Cardiac fibroblast (primary cell): ENCODE results near the gene IKBIP.
A peak's percentile ranks its signal among the peaks of the same experiment; 100 is the strongest.

Experiments used
- DNase-seq, 2 donors: peaks; one replicate each; pipeline versions ENCODE4 v3.0.0 to v3.0.0-alpha.2; 2010; ENCODE audit warnings: low read depth in 2 of 2
- H3K4me3 ChIP-seq, 2 donors: replicated peaks in 1 of 2; 1 replicate in 1 of 2; 2 replicates in 1 of 2; pipeline ENCODE4 v1.5.1; 2011; ENCODE audit warnings: low read depth in 2 of 2, low read length in 2 of 2, mild to moderate bottlenecking in 2 of 2, moderate library complexity in 1 of 2
- TF ChIP-seq, protein P1 (sequence below): IDR thresholded peaks from one replicate; pipeline ENCODE4 v1.5.1; 2011; ENCODE audit warnings: low read depth, mild to moderate bottlenecking, low read length, inconsistent platforms

The IKBIP gene, protein sequence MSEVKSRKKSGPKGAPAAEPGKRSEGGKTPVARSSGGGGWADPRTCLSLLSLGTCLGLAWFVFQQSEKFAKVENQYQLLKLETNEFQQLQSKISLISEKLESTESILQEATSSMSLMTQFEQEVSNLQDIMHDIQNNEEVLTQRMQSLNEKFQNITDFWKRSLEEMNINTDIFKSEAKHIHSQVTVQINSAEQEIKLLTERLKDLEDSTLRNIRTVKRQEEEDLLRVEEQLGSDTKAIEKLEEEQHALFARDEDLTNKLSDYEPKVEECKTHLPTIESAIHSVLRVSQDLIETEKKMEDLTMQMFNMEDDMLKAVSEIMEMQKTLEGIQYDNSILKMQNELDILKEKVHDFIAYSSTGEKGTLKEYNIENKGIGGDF

DNA sequence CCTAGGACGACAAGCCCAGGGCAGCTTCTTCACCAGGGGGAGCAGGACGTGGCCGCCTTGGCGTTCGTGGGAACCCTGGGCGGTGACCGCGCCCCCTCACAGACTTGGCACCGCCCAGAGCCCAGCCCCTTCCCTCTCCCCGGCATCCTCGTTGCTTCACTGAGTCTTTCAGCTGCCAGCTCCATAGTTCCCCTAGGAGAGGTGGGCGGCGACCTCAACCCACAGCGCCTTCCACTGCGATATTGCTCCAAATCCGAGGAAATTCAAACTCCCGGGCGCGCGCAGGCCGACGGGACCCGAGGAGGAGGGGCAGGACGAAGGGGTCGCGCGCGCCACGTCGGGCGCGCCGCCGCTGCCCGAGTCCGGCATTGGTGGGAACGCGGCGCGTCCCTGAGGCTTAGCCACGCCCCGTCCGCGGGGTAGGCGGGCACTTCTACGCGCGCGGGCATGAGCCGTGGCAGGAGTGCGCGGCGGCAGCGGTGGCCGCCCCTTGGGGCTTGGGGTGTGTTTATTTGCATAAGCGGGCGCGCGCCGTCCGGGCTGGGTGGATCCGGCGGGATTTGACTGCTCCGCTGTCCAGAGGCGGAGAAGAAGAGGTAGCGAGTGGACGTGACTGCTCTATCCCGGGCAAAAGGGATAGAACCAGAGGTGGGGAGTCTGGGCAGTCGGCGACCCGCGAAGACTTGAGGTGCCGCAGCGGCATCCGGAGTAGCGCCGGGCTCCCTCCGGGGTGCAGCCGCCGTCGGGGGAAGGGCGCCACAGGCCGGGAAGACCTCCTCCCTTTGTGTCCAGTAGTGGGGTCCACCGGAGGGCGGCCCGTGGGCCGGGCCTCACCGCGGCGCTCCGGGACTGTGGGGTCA, at the start of gene IKBIP, which contains the start of gene APAF1:
Gene IKBIP, minus strand, starts transcription at position 77 of the 860 bp plus-strand sequence. CDS start 87 bp downstream, outside the sequence.
Gene APAF1, plus strand, starts transcription at position 579 of the 860 bp plus-strand sequence. CDS start 3,070 bp downstream, outside the sequence.
- peak within 1 kb of the TSS; percentile 96 to 98 for H3K4me3 ChIP-seq
- TF ChIP-seq, protein P1, sequence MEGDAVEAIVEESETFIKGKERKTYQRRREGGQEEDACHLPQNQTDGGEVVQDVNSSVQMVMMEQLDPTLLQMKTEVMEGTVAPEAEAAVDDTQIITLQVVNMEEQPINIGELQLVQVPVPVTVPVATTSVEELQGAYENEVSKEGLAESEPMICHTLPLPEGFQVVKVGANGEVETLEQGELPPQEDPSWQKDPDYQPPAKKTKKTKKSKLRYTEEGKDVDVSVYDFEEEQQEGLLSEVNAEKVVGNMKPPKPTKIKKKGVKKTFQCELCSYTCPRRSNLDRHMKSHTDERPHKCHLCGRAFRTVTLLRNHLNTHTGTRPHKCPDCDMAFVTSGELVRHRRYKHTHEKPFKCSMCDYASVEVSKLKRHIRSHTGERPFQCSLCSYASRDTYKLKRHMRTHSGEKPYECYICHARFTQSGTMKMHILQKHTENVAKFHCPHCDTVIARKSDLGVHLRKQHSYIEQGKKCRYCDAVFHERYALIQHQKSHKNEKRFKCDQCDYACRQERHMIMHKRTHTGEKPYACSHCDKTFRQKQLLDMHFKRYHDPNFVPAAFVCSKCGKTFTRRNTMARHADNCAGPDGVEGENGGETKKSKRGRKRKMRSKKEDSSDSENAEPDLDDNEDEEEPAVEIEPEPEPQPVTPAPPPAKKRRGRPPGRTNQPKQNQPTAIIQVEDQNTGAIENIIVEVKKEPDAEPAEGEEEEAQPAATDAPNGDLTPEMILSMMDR = no peak
- DNase-seq = peak; percentile 96 to 97

DNA sequence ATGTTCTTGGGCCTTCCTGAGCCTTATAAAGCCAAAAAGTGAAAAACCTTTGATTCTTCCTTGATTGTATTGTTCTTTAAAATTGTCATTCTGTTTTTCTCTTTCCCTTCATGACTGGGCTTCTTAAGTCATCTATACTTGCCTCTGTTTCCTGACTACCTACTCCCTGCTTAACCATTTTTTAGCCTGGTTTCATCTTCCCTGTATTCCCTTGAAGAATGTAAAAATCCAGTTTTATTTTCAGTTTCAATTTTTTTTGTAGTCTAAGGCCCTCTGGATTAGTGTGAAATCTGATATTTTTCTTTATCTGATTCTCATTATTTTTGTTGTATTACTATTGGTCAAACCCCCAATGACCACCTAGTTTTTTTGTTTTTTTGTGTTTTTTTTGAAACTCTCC, 46.8 kb upstream of the IKBIP start:
- TF ChIP-seq, protein P1 = no peak
- no peak for DNase-seq

DNA sequence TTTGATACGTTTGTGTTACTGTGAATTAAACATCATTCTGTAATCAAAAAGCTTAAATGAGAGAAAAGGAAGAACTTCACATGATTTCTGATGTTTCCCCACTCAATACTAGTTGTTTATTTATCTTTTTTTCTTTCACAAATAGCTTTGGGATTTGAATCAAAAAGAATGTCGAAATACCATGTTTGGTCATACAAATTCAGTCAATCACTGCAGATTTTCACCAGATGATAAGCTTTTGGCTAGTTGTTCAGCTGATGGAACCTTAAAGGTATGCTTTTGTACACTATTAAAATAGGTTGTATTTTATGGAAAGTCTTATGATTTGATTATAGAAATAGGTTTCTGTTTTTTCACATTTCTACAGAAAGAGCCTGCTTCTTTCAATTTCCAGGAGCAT, 42.0 kb upstream of the IKBIP start:
- no peak for DNase-seq
- no peak overlapping the region for H3K4me3 ChIP-seq
- TF ChIP-seq, protein P1 = no peak

More for the DNA sequence above, 46.8 kb upstream of the IKBIP start:
- H3K4me3 ChIP-seq = no peak overlapping the region

DNA sequence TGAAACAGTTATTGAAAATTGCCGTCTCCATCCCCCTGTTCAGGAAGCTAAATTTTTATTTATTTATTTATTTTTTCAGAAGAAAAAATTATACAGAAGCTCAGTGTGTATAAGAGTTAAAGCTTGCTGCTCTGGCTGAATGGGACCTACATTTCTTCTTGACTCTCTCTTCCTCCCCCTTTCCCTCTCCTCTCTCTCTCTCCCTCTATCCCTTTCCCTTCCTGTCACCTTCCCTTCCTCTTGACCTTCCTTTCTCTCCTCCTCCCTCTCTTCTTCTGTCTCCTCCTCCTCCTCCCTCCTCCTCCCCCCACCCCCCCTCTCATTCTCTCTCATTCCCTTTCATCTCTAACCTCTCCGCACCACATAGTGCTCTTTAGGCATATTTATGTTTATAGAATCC, 39.6 kb upstream of the IKBIP start:
- no peak for DNase-seq
- H3K4me3 ChIP-seq = no peak overlapping the region
- TF ChIP-seq, protein P1 = no peak

DNA sequence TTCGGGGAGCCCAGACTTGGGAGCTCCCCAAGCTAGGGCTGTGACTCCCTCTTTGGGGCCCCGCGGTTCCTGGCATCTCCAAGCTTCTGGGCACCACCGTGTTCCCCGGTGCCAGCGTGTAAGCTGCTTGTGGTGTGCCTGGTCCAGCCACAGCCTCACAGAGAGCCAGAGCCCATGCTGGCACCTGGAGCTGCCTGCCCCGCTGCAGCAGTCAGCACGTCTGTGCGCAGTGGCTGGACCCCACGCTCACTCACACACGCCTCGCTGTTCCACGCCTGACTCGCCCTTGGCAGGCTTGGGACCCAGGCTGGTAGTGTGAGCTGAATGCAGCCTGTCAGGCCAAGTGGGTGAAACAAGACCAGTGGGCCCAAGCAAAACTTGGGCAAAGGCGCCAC, 35.0 kb upstream of the IKBIP start:
- TF ChIP-seq, protein P1 = no peak
- no peak overlapping the region for H3K4me3 ChIP-seq
- no peak for DNase-seq

DNA sequence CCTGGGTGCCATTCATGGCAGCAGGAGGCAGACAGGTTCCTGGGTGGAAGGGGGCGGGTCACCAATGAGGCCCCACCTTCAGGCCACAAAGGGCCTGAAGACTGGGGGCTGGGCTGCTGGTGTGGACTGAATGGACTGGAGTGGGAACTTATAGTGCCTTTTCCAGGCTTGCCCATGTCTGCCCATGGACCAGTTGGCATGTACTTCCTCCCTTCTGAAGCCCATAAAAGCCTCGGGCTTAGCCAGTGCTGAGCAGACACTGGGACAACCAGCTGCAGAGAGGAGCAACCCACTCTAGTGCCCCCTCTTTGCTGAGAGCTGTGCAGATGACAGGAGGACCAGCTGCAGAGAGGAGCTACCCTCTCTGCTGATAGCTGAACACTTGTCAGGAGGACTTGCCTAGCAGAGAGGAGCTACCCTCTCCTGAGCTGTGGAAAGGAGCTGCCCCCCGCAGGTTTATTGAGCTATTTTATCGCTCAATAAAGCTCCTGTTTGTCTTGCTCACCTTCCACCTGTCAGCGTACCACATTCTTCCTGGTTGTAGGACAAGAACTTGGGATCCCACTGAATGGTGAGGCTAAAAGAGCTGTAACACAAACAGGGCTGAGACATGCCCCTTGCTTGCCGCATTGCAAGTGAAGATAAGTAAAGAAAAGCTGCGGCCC, 34.5 kb upstream of the IKBIP start:
- H3K4me3 ChIP-seq = no peak overlapping the region
- no peak for DNase-seq
- TF ChIP-seq, protein P1 = no peak
